ENCODE results near the gene BCL6. TPM values are rescaled to one million over a fixed set of nuclear protein-coding genes. Genes with fewer than 3 reads are reported as not detected.

The BCL6 gene
- total and polyA plus RNA-seq, 9 of the 15 experiments (the other 6 are each of a cell fraction or from before 2014, with no cell fraction given) = 0.08 to 3.5 (median 1.6) TPM

DNA sequence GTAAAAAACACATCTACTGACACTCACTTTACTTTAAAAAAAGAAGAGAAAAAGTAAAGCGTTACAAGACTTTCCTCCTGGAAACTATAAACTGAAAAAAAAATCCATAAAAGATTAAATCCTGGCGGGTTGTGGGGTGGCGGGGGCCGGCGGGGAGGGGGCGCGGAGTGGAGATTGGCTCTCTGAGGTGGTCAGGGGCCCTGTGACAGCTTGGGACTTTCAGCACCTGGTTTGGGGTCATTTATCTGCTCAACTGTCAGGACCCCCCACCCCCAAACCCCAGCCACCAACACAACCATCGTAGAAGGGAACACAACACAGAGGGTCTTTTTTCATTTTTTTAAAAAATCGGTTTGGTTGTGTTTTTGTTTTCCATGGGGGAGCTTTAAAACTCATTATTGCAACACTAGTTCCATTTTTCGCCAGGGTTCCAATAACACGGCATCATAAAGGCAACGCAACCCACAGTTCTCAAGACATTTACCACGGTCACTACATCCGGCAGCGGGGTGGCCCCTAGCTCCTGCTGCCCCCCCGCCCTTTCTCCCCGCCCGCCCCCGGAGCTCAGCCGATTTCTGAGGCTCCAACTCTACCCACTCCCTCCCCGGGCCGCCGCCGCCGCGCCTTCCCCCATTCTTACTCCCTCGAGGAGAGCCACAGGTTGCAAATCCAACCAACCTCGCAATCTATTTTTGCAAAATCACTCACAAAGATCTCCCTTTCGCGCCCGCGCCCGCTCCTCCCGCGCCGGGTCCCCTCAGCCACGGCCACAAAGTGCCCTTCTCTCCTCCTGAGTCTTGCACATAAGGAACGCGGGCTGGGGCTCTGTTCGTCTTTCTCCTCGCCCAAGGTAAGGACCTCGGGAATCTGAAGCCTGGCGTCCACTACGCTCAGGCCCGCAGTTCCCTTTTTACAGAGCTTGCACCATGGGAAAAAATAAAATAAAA, 1.8 kb downstream of the BCL6 start:
- ATAC-seq = peak; percentile 13
- WGBS (ENCODE audit: insufficient coverage, low coverage, missing lambda C conversion rate) = under 1% methylated on average over 33 of the region's 45 CpGs
- Histone ChIP-seq H3K27ac (ENCODE audit: extremely low read depth, low read depth, low read length) (peak overlapping the region; percentile 95), H3K27me3 (ENCODE audit: control insufficient read depth in 2 of 2, insufficient read depth in 2 of 2, low read length in 2 of 2) (peaks cover 0 to 2% of the 10 kb centered on the region in 2 experiments; a peak in 1 of 5 replicates), H3K79me2 (ENCODE audit: control insufficient read depth, insufficient read depth, low read length) (peaks cover 51% of the 10 kb centered on the region), H3K9me3 (replicated peaks; ENCODE audit: control insufficient read depth, insufficient read depth, low read depth, low read length) (no peaks in the 10 kb centered on the region), H3K4me3 (peak overlapping the region; percentile 87), H3K4me2 (ENCODE audit: insufficient read depth, low read length) (peak overlapping the region; percentile 91), H3K36me3 (ENCODE audit: control insufficient read depth, insufficient read depth, low read length) (no peaks in the 10 kb centered on the region), H3K9ac (ENCODE audit: insufficient read depth in 1 of 2, low read depth in 2 of 2, low read length in 2 of 2) (peak overlapping the region; percentile 98 to 99), H4K20me1 (replicated peaks; ENCODE audit: control insufficient read depth, insufficient read depth, low read length) (peaks cover 14% of the 10 kb centered on the region; the same call in 1 of the 2 replicates), H3K9me1 (ENCODE audit: control insufficient read depth, insufficient read depth, low read length) (no peaks in the 10 kb centered on the region), H2AFZ (ENCODE audit: low read depth, low read length) (peak overlapping the region; percentile 57), H3K4me1 (replicated peaks in 1 of 2; ENCODE audit: control insufficient read depth in 2 of 2, insufficient read depth in 2 of 2, low read length in 2 of 2) (peaks cover 34 to 40% of the 10 kb centered on the region in 2 experiments)
- FAIRE-seq = no peak
- ChIA-PET POLR2A (interaction anchor here (0.6 to 1.5 kb wide), 3 partner anchors 27 to 463 kb away, joined by 3 read pairs; no protein-coding TSS in a partner anchor), CTCF (ENCODE audit: low intra/inter-chr PET ratio) (interaction anchor here (0.5 to 5.4 kb wide), 3 partner anchors 322 to 1211 kb away, joined by 3 to 39 read pairs (median 4); no protein-coding TSS in a partner anchor)
- BruUV-seq (replicated peaks) = no TSS peak
- intact Hi-C loops (cut with micrococcal nuclease) = loop anchor here (5.0 to 10.0 kb wide), 5 partner anchors 171 to 1001 kb away; no protein-coding TSS in a partner anchor
- DNase-seq (ENCODE audit: extremely low read depth in 1 of 4, low spot score in 3 of 4) = peak; percentile 53 to 73 (median 58)
- in situ Hi-C loops (cut with MboI) = loop anchor here (5.0 to 25.0 kb wide), 2 partner anchors 1209 to 1394 kb away; no protein-coding TSS in a partner anchor
- TF ChIP-seq, protein P1, sequence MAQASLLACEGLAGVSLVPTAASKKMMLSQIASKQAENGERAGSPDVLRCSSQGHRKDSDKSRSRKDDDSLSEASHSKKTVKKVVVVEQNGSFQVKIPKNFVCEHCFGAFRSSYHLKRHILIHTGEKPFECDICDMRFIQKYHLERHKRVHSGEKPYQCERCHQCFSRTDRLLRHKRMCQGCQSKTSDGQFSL (CRISPR knock-in tag; IDR thresholded peaks at IDR 0.05) = no peak
- TF ChIP-seq, protein P1 (tag; IDR thresholded peaks at IDR 0.05) = 0 out of 4 replicates have a peak, but pooled peaks of 1 of the 2 experiments have one; percentile 21
- TF ChIP-seq ETV1 (tag; conservative IDR thresholded peaks at IDR 0.05; ENCODE audit: low read depth) = peak; percentile 47; the same call in 1 of the 2 replicates
- TF ChIP-seq, protein P2, sequence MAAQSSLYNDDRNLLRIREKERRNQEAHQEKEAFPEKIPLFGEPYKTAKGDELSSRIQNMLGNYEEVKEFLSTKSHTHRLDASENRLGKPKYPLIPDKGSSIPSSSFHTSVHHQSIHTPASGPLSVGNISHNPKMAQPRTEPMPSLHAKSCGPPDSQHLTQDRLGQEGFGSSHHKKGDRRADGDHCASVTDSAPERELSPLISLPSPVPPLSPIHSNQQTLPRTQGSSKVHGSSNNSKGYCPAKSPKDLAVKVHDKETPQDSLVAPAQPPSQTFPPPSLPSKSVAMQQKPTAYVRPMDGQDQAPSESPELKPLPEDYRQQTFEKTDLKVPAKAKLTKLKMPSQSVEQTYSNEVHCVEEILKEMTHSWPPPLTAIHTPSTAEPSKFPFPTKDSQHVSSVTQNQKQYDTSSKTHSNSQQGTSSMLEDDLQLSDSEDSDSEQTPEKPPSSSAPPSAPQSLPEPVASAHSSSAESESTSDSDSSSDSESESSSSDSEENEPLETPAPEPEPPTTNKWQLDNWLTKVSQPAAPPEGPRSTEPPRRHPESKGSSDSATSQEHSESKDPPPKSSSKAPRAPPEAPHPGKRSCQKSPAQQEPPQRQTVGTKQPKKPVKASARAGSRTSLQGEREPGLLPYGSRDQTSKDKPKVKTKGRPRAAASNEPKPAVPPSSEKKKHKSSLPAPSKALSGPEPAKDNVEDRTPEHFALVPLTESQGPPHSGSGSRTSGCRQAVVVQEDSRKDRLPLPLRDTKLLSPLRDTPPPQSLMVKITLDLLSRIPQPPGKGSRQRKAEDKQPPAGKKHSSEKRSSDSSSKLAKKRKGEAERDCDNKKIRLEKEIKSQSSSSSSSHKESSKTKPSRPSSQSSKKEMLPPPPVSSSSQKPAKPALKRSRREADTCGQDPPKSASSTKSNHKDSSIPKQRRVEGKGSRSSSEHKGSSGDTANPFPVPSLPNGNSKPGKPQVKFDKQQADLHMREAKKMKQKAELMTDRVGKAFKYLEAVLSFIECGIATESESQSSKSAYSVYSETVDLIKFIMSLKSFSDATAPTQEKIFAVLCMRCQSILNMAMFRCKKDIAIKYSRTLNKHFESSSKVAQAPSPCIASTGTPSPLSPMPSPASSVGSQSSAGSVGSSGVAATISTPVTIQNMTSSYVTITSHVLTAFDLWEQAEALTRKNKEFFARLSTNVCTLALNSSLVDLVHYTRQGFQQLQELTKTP (IDR thresholded peaks at IDR 0.05; ENCODE audit: low read depth in 1 of 2, partially characterized antibody in 2 of 2) = peak in 1 of 2 experiments; percentile 53
- TF ChIP-seq, protein P3, sequence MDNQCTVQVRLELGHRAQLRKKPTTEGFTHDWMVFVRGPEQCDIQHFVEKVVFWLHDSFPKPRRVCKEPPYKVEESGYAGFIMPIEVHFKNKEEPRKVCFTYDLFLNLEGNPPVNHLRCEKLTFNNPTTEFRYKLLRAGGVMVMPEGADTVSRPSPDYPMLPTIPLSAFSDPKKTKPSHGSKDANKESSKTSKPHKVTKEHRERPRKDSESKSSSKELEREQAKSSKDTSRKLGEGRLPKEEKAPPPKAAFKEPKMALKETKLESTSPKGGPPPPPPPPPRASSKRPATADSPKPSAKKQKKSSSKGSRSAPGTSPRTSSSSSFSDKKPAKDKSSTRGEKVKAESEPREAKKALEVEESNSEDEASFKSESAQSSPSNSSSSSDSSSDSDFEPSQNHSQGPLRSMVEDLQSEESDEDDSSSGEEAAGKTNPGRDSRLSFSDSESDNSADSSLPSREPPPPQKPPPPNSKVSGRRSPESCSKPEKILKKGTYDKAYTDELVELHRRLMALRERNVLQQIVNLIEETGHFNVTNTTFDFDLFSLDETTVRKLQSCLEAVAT (IDR thresholded peaks at IDR 0.05) = peak; percentile 10 to 88; a peak in 3 of 4 replicates
- TF ChIP-seq, protein P4, sequence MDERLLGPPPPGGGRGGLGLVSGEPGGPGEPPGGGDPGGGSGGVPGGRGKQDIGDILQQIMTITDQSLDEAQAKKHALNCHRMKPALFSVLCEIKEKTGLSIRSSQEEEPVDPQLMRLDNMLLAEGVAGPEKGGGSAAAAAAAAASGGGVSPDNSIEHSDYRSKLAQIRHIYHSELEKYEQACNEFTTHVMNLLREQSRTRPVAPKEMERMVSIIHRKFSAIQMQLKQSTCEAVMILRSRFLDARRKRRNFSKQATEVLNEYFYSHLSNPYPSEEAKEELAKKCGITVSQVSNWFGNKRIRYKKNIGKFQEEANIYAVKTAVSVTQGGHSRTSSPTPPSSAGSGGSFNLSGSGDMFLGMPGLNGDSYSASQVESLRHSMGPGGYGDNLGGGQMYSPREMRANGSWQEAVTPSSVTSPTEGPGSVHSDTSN (CRISPR knock-in tag; IDR thresholded peaks at IDR 0.05; ENCODE audit: low read depth) = no peak
- TF ChIP-seq, protein P4 (tag; conservative IDR thresholded peaks at IDR 0.05; ENCODE audit: low read depth) = no peak
- no peak for TF ChIP-seq CTBP1 (IDR thresholded peaks at IDR 0.05; ENCODE audit: borderline replicate concordance)
- no peak for TF ChIP-seq PPARD (CRISPR knock-in tag; IDR thresholded peaks at IDR 0.05)
